GOT3 (cell line): ENCODE measurements around the gene SLC52A3.
"Not testable (repeated sequence)": the region's sequence is repeated elsewhere in the genome, so short reads cannot be mapped to it uniquely, and the experiment has no call there.

Source experiments
- DNase-seq: peaks from one replicate; lab custom pipeline; 2025; ENCODE audit warnings: mixed read lengths; lab: John Stamatoyannopoulos, UW

The SLC52A3 gene

DNA sequence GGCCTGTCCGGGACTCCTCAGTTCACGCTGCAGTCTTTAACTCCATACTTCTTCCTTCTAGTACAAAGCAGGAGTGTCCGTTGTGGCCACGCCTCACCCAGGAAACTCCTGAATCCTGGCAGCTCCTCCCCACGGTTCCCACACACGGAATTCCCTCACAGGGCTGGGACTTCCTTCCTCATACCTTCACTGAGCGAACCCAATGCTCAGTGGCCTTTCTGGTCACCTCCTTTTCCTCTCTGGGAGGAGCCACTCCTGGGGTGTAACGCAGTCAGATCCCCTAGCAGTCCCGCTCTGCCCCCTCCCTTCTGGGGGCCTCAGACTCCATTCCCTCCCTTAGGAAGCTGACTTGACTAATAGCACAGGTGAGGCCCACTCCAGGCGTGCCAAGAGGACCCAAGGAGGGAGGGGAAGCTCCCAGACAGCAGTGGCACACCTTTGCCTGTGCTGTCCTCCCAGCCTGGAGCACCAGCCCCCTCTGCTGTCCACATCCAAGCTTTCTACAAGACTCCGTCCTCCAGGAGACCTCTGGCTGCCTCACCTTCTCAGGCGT lies at the start of gene SLC52A3:
TSS of gene SLC52A3 (minus strand) at position 75 of the 553 bp plus-strand sequence. CDS start 2,726 bp downstream, outside the sequence.
- DNase-seq: no peak

- DNase-seq: no peak
Measured at GRCh38 chr20:815914-816606, 47.8 kb upstream of the SLC52A3 start.

DNA sequence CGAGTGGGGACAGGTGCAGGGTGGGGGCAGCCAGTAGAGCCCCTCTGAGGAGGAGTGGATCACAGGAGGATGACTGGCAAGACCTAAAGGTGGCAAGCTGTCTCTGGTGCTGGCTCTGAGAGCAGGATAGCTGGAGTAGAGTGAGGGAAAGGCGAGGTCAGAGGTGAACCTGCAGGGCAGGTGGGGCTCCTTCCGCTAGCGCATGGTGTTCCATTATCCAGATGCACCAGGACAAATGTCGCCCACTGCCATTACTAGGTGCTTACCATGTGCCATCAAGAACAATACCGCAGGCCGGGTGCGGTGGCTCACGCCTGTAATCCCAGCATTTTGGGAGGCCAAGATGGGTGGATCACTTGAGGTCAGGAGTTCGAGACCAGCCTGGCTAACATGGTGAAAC lies 46.9 kb upstream of the SLC52A3 start:
- DNase-seq: no peak

GRCh38 chr20:813390-813789 lies 45.1 kb upstream of the SLC52A3 start:
- DNase-seq: no peak

DNA sequence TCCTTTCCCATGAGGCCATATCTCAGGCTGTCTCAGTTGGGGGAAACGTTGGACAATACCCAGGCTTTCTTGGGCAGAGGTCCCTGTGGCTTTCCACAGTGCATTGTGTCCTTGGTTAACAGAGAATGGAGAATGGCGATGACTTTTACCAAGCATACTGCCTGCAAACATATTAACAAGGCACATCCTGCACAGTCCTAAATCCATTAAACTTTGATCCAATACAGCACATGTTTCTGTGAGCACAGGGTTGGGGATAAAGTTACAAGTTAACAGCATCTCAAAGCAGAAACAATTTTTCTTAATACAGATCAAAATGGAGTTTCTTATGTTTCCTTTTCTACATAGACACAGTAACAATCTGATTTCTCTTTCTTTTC lies 44.1 kb upstream of the SLC52A3 start:
- DNase-seq: not testable (repeated sequence)

GRCh38 chr20:811776-812434 lies 43.6 kb upstream of the SLC52A3 start:
- DNase-seq: not testable (repeated sequence)

DNA sequence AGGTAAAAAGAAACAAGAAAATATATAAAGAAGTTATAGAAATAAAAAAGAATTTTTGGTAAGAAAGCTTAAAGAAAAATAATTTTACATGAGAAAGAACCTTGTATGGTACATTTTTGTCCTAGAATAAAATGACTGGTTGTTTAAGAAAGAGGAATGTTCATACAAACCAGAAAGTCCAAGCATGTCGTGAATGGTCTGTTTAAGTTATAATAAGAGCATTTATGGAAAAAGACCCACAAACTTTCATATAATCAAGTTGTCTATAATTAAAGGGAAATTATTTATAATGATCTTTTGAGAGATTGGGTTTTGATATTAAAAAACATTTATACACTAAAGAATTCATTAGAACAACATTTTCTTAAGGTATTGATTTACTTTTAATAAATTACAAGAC lies 37.4 kb upstream of the SLC52A3 start:
- DNase-seq: no peak

DNA sequence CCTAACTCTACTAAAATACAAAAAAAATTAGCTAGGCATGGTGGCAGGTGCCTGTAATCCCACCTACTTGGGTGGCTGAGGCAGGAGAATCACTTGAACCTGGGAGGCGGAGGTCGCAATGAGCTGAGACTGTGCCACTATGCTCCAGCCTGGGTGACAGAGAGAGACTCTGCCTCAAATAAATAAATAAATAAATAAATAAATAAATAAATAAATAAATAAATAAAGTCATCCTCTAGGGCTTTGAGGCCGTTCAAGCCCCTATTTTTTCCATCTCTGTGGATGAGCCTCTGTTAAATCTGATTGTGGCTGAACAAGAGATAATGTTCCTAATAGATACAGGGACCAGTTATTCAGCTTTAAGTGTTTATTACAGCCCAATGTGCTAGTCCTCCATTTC lies 33.4 kb upstream of the SLC52A3 start:
- no peak for DNase-seq

GRCh38 chr20:800026-800425 lies 31.7 kb upstream of the SLC52A3 start:
- DNase-seq: not testable (repeated sequence)

DNA sequence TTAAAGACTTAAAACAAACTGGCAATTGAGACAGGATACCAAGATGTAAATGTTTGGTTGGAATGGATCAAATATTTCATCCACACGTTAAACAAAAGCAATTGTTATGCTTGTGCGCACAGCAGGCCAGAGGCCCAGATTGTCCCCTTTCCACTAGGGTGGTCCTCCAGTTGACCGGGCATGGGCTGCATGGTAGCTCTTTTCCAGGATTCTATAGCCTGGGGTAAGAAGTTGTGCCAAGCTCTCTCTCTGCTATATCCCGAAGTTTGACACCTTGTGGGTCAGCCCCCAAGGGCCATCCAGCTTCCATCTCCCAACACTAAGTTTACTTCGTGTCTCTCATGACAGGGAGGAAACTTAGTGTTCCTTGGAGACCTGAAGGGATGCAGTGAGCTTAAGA lies 30.4 kb upstream of the SLC52A3 start:
- not testable (repeated sequence) for DNase-seq

DNA sequence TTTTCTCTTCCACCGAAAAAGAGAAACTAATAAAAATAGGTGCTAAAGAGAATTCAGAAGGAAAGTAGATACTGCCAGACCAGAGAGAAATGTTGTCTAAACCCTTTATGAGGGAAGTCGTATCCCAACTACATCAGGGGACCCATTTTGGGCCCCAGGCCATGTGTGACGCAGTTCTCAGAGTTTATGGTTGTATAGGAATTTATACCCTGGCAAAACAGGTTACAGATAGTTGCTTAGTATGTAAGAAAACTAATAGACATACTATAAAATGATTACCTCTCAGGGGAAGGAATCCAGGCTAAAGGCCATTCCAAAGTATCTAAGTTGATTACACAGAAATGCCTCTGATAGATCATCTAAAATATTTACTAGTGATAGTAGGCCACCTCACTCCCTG lies 28.6 kb upstream of the SLC52A3 start:
- DNase-seq: no peak

- no peak for DNase-seq
Measured at GRCh38 chr20:792248-792647, 23.9 kb upstream of the SLC52A3 start.

DNA sequence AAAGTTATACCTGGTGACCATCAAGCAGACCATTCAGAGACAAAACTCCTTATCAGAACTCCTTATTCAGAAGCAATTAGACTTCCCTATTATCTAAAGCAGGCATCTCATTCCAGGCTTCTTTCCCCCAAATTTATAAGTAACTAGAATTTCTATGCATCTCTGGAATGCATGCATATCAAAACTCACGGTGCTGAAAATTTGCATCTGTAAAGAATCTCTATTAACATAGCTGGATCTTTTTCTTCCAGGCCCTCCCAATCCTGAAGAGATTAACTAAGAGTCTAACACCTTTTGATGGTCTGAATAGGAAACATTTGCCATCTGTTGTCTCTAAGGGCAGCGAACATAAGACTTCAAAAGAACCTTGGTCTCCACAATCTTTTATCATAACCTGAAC lies 22.8 kb upstream of the SLC52A3 start:
- no peak for DNase-seq

GRCh38 chr20:787825-788224 lies 19.5 kb upstream of the SLC52A3 start:
- DNase-seq: no peak

DNA sequence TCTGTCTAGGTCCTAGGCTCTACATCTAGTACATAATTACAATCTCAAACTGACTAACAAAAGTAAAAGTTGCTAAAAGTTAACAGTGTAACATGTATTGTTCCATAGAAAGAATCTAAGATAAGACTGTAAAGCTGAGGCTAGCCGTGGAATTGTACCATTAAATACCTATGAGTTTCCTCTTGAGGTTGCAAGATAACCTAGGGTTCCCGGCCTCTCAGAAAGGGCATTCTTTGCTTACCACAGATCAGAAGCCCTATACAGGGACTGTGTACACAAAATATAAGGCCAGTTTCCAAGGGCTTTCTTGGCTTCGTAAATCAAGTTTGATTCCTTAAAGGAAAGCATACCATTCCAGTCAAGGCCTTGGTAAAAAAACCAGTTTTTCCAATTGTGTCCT lies 11.5 kb upstream of the SLC52A3 start:
- DNase-seq: no peak

- no peak for DNase-seq
Measured at GRCh38 chr20:776165-776564, 7.9 kb upstream of the SLC52A3 start.

DNA sequence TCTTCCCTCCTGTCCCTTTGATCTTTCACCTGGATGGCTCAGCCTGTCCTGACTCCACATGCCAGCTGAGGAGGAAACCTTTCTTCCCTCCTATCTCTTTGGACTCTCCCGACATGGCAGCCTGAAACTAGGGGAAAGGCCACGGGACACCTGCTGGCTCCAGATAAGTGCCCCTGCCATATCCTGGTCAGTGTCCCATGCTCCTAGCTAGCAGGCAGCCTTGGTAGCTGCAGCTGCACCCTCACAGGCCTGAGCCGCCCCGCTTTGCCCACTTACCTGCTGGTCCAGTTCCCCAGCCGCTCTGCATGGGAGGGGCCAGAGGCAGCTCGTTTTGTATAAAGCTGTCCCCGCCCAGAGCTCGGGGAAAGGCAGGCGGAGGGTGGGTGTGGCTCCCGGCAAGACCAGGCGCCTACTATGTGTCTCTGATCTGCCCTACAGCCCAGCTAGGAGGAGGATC lies 7.4 kb upstream of the SLC52A3 start:
- no peak for DNase-seq

DNA sequence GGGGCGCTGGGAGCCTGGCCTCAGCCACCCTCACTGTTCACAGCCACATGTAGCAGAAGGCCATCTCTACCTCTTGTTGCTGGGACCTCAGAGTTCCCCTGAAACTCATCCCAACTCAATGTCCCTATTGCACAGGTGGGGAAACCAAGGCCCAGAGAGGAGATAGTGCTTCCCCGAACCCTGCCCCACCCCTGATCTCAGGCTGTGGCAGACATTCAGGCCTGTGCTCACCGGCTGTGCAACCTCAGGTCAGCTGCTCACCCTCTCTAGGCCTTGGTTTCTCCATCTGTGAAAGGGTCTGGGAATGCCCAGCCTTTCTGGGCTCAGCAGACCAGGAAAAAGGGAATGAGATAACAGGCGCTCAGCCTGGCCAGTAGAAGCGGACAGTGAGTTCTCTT lies 6.4 kb upstream of the SLC52A3 start:
- DNase-seq: no peak

GRCh38 chr20:774016-774659 lies 5.8 kb upstream of the SLC52A3 start:
- no peak for DNase-seq

DNA sequence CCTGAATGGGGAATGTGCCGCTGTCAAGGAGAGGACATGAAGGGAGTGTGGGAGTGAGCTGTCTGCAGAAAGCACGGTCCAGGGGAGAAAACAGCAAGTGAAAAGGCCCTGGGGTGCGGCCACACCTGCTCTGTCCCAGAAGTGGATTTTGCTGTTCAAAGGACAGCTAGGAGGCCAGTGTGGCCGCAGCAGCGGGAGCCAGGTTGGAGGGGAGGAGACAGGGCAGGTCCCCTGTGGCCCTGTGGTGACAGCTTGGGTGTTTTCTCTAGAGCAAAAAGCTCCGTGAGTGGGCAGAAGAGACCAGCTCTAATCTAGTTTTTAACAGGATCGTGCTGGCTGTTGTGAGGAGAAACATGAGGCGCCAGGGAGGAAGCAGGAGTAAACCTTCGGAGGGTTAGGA lies 4.5 kb upstream of the SLC52A3 start:
- no peak for DNase-seq

GRCh38 chr20:771741-772464 lies 3.6 kb upstream of the SLC52A3 start:
- DNase-seq: no peak

- no peak for DNase-seq
Measured at GRCh38 chr20:770691-771090, 2.4 kb upstream of the SLC52A3 start.
